MM.1S (cell line): ENCODE results near the gene SPAG7.

Source experiments
- EZH2 ChIP-seq: fragments of 300-600 bp; sonication (generic); optimal IDR thresholded peaks from 2 replicates; pipeline ENCODE3; 2017; ENCODE audit warnings: low read depth, mild to moderate bottlenecking, antibody characterized with exemption, low read length, mixed read lengths
- TF ChIP-seq, protein P1 (sequence below): fragments of 300-600 bp; sonication (generic); IDR thresholded peaks from 2 replicates; pipeline ENCODE4 v1.5.1; 2016; ENCODE audit warnings: antibody characterized with exemption, low read length, mixed read lengths

GRCh38 chr17:4958102-4958501 lies 9.5 kb downstream of the SPAG7 start:
- TF ChIP-seq, protein P1, sequence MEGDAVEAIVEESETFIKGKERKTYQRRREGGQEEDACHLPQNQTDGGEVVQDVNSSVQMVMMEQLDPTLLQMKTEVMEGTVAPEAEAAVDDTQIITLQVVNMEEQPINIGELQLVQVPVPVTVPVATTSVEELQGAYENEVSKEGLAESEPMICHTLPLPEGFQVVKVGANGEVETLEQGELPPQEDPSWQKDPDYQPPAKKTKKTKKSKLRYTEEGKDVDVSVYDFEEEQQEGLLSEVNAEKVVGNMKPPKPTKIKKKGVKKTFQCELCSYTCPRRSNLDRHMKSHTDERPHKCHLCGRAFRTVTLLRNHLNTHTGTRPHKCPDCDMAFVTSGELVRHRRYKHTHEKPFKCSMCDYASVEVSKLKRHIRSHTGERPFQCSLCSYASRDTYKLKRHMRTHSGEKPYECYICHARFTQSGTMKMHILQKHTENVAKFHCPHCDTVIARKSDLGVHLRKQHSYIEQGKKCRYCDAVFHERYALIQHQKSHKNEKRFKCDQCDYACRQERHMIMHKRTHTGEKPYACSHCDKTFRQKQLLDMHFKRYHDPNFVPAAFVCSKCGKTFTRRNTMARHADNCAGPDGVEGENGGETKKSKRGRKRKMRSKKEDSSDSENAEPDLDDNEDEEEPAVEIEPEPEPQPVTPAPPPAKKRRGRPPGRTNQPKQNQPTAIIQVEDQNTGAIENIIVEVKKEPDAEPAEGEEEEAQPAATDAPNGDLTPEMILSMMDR, result no peak
- TF ChIP-seq EZH2, result no peak
